Progenitor cell of endocrine pancreas (in vitro differentiated cells): Measurements from ENCODE around the gene MTA3. TPM values are rescaled to one million over a fixed set of nuclear protein-coding genes. Genes with fewer than 3 reads are reported as not detected.

Experiments used
- DNase-seq: peaks from one replicate; pipeline ENCODE4 v3.0.0; 2021; ENCODE audit warnings: low spot score; ENCODE audit not compliant: unreplicated experiment
- H3K27ac Mint-ChIP-seq: 2 replicates; pipeline ENCODE4 v1.8.0; 2021; ENCODE audit warnings: mild to moderate bottlenecking, moderate library complexity, mixed read lengths
- H3K27me3 Mint-ChIP-seq: 2 replicates; pipeline ENCODE4 v1.8.0; 2021; ENCODE audit warnings: mixed read lengths
- H3K36me3 Mint-ChIP-seq: 2 replicates; pipeline ENCODE4 v1.8.0; 2022; ENCODE audit warnings: mixed read lengths; ENCODE audit not compliant: insufficient read depth
- H3K4me1 Mint-ChIP-seq: 2 replicates; pipeline ENCODE4 v1.8.0; 2021; ENCODE audit warnings: low read depth, mixed read lengths
- H3K4me3 Mint-ChIP-seq: 2 replicates; pipeline ENCODE4 v1.8.0; 2021; ENCODE audit warnings: low read depth, mild to moderate bottlenecking, moderate library complexity, mixed read lengths
- H3K9me3 Mint-ChIP-seq: 2 replicates; pipeline ENCODE4 v1.8.0; 2021; ENCODE audit warnings: low read depth, mixed read lengths
- total RNA-seq: library from RNA; stranded (reverse); gene quantifications from 2 replicates; pipeline ENCODE4 v1.2.1, GENCODE V29; 2021
- TF ChIP-seq, protein P1 (sequence below): fragments of 200-600 bp; sonication (generic); IDR thresholded peaks from one replicate; pipeline ENCODE4 v1.5.0; 2021; ENCODE audit warnings: antibody characterized with exemption, mild to moderate bottlenecking; ENCODE audit not compliant: unreplicated experiment

Gene MTA3
- total RNA-seq, 1 donor from 2014 or later: 96.0 TPM

DNA sequence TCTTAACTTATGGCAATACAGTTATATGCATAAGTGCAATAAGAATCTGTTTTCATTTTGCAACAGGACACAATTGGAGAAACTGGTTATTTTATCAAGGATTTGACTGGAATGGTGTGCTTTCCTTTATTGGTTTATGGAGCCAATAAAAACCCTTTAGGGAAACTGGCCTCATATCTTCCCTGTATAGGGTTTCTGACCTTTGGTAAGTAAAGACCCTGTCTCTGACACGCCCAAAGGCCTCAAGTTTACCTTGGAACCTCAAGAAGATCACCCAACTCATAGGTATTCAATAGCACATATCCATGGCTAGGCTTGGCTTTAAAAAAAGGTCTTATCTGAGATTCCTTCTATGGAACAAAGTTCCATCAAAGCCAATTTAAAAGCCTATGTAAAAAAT is 212.7 kb downstream of the MTA3 start:
- Mint-ChIP-seq H3K9me3 (peaks cover 15% of the 10 kb centered on the region), H3K4me3 (no peak overlapping the region), H3K27ac (no peak overlapping the region), H3K36me3 (peaks cover 34% of the 10 kb centered on the region), H3K4me1 (peaks cover 2% of the 10 kb centered on the region), H3K27me3 (no peaks in the 10 kb centered on the region)
- DNase-seq: no peak
- TF ChIP-seq, protein P1, sequence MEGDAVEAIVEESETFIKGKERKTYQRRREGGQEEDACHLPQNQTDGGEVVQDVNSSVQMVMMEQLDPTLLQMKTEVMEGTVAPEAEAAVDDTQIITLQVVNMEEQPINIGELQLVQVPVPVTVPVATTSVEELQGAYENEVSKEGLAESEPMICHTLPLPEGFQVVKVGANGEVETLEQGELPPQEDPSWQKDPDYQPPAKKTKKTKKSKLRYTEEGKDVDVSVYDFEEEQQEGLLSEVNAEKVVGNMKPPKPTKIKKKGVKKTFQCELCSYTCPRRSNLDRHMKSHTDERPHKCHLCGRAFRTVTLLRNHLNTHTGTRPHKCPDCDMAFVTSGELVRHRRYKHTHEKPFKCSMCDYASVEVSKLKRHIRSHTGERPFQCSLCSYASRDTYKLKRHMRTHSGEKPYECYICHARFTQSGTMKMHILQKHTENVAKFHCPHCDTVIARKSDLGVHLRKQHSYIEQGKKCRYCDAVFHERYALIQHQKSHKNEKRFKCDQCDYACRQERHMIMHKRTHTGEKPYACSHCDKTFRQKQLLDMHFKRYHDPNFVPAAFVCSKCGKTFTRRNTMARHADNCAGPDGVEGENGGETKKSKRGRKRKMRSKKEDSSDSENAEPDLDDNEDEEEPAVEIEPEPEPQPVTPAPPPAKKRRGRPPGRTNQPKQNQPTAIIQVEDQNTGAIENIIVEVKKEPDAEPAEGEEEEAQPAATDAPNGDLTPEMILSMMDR: no peak

DNA sequence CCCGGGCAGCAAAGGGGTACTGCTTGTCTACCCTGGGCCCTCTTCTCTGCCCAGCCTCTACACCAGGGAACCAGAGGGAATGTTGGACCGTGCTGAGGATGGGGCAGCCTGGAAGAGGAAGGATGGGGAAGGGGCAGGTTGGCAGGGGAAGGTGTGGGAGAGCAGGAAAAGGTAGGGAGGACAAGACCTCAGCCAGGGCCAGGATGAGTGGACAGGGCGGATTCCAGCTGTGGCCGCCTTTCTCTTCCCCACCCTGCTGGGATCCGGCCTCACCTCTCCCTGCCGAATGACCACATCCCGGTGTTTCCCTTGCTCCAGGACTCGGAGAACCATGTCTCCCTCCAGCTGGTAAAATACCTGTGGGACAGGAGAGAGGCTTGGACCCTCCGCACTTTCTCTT is 215.1 kb downstream of the MTA3 start:
- H3K4me1 Mint-ChIP-seq: peaks cover 3% of the 10 kb centered on the region
- no peaks in the 10 kb centered on the region for H3K27me3 Mint-ChIP-seq
- H3K9me3 Mint-ChIP-seq: peaks cover 9% of the 10 kb centered on the region
- DNase-seq: no peak
- H3K36me3 Mint-ChIP-seq: peaks cover 26% of the 10 kb centered on the region
- no peak overlapping the region for H3K27ac Mint-ChIP-seq
- TF ChIP-seq, protein P1: no peak
- no peak overlapping the region for H3K4me3 Mint-ChIP-seq

GRCh38 chr2:42784204-42784880 is 215.9 kb downstream of the MTA3 start:
- H3K4me1 Mint-ChIP-seq: peaks cover 3% of the 10 kb centered on the region

DNA sequence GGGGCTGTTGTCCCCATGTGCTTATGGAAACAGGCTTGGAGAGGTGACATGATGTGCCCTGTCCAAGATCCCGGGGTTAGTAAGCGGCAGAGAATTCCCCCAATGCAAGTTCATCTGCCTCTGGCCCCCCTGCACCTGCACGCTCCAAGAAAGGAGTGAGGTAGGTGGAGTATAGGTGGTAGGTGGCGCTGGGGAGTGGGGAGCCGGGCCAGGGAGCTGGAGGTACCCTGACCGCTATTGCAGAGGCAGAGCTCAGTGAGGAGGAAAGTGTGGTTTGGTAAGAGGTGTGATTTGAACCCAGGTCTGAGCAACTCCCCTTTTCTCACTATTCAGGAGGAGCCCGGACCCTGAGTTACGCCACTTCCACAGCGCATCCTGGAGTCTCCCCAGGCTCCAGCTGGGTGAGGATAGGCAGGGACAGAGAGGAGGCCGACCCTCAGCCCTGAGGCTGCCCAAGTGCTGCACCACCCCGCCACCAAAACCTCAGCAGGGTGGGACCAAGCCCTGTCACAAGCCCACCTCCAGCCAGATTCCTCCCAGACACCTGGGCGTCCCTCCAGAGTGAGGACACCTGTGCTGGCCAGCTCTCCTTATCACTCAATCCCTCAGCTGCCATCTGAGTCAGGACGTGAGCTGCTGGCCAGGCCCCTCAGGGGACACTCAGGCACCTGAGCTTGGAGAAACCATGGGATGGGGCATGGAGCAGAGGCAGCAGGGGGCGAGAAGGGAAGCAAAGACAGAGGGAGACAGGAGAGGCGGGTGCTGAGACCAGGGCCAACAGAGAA is 218.3 kb downstream of the MTA3 start:
- Mint-ChIP-seq H3K27ac (no peak overlapping the region), H3K36me3 (peaks cover 14% of the 10 kb centered on the region), H3K27me3 (peaks cover 3% of the 10 kb centered on the region), H3K9me3 (peaks cover 6% of the 10 kb centered on the region), H3K4me1 (peaks cover 6% of the 10 kb centered on the region), H3K4me3 (no peak overlapping the region)
- TF ChIP-seq, protein P1: no peak
- no peak for DNase-seq

More at GRCh38 chr2:42784204-42784880, 215.9 kb downstream of the MTA3 start:
- TF ChIP-seq, protein P1: no peak
- H3K27ac Mint-ChIP-seq: no peak overlapping the region
- no peaks in the 10 kb centered on the region for H3K27me3 Mint-ChIP-seq
- peaks cover 25% of the 10 kb centered on the region for H3K36me3 Mint-ChIP-seq
- DNase-seq: no peak
- peaks cover 9% of the 10 kb centered on the region for H3K9me3 Mint-ChIP-seq
- H3K4me3 Mint-ChIP-seq: no peak overlapping the region

DNA sequence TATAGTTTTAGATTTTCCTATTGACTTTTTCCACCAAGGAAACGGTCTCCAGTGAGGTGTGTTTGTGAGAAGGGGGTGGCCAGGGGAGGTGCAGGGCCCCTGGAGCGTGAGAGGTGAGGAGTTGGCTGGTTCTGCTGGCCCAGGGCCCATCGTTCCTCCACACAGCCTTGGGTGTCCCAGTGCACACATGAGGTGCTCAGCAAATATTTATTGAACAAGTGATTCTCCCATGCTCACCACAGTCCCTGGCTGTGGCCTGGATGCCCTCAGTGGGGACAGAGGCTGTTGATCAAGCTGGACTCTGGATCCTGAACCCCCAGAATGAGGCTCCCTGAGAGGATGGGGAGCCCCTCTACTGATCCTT is 219.0 kb downstream of the MTA3 start:
- H3K9me3 Mint-ChIP-seq: peaks cover 3% of the 10 kb centered on the region

More for the DNA sequence above, 219.0 kb downstream of the MTA3 start:
- Mint-ChIP-seq H3K36me3 (peaks cover 8% of the 10 kb centered on the region), H3K27me3 (peaks cover 3% of the 10 kb centered on the region), H3K4me3 (no peak overlapping the region), H3K27ac (no peak overlapping the region), H3K4me1 (peaks cover 8% of the 10 kb centered on the region)
- TF ChIP-seq, protein P1: no peak
- no peak for DNase-seq
